RWPE2 (cell line): Measurements from ENCODE around the gene RSU1.

Source experiments
- ATAC-seq: fragments of 200-7000 bp; cut with Tn5 transposase; 3 replicates; pipeline ENCODE4 v1.9.1; 2021; ENCODE audit warnings: low read depth
- DNase-seq: peaks from one replicate; pipeline ENCODE4 v3.0.0-alpha.2; 2020; ENCODE audit warnings: low spot score
- H3K27ac ChIP-seq: fragments of 450-650 bp; 2 replicates; pipeline ENCODE4 v1.5.1; 2017; ENCODE audit warnings: mild to moderate bottlenecking; ENCODE audit not compliant: poor library complexity, severe bottlenecking
- H3K27me3 ChIP-seq: fragments of 250-450 bp; sonication (Bioruptor Pico); 2 replicates; pipeline ENCODE4 v1.5.1; 2021; ENCODE audit warnings: mild to moderate bottlenecking, moderate library complexity; ENCODE audit not compliant: insufficient read depth, poor library complexity, severe bottlenecking
- H3K36me3 ChIP-seq: fragments of 250-450 bp; sonication (Bioruptor Pico); 2 replicates; pipeline ENCODE4 v1.5.1; 2020; ENCODE audit warnings: low read depth, mild to moderate bottlenecking, moderate library complexity
- H3K4me1 ChIP-seq: fragments of 250-450 bp; sonication (Bioruptor Pico); 2 replicates; pipeline ENCODE4 v1.5.1; 2021; ENCODE audit warnings: mild to moderate bottlenecking, moderate library complexity; ENCODE audit not compliant: insufficient read depth, poor library complexity, severe bottlenecking
- H3K4me3 ChIP-seq: fragments of 250-450 bp; sonication (Bioruptor Pico); 2 replicates; pipeline ENCODE4 v1.5.1; 2021; ENCODE audit warnings: mild to moderate bottlenecking, moderate library complexity; ENCODE audit not compliant: severe bottlenecking
- H3K9me3 ChIP-seq: fragments of 250-450 bp; sonication (Bioruptor Pico); 2 replicates; pipeline ENCODE4 v1.5.1; 2021; ENCODE audit warnings: mild to moderate bottlenecking, moderate library complexity; ENCODE audit not compliant: severe bottlenecking
- CTCF ChIP-seq: fragments of 450-650 bp; IDR thresholded peaks from one replicate; pipeline ENCODE4 v1.5.1; 2017; ENCODE audit warnings: mild to moderate bottlenecking, moderate library complexity; ENCODE audit not compliant: poor library complexity, severe bottlenecking

RSU1 gene

GRCh38 chr10:16817125-16818019 is at the start of gene RSU1:
TSS of gene RSU1 (minus strand) at chr10:16817424. CDS start at chr10:16817081, 343 bp downstream.
- Histone ChIP-seq H3K36me3 (no peaks in the 10 kb centered on the region), H3K27me3 (no peaks in the 10 kb centered on the region), H3K4me1 (peaks cover 11% of the 10 kb centered on the region), H3K4me3 (peak within 1 kb of the TSS; percentile 67), H3K27ac (peak within 1 kb of the TSS; percentile 67), H3K9me3 (no peaks in the 10 kb centered on the region)
- peak; percentile 96 for ATAC-seq
- DNase-seq = peak; percentile 100
- TF ChIP-seq CTCF = no peak

GRCh38 chr10:16866541-16867275 is 49.5 kb upstream of the RSU1 start:
- DNase-seq = no peak
- peaks cover 2% of the 10 kb centered on the region for H3K27me3 ChIP-seq
- H3K27ac ChIP-seq = no peak overlapping the region
- no peak overlapping the region for H3K4me3 ChIP-seq
- no peaks in the 10 kb centered on the region for H3K36me3 ChIP-seq
- no peaks in the 10 kb centered on the region for H3K9me3 ChIP-seq
- no peak for TF ChIP-seq CTCF
- ATAC-seq = no peak
- H3K4me1 ChIP-seq = no peaks in the 10 kb centered on the region

GRCh38 chr10:16865766-16866165 is 48.5 kb upstream of the RSU1 start:
- Histone ChIP-seq H3K4me1 (no peaks in the 10 kb centered on the region), H3K27me3 (peaks cover 2% of the 10 kb centered on the region), H3K36me3 (no peaks in the 10 kb centered on the region), H3K9me3 (no peaks in the 10 kb centered on the region), H3K27ac (no peak overlapping the region), H3K4me3 (no peak overlapping the region)
- no peak for TF ChIP-seq CTCF
- DNase-seq = no peak
- no peak for ATAC-seq

- Histone ChIP-seq H3K27me3 (peaks cover 2% of the 10 kb centered on the region), H3K4me1 (no peaks in the 10 kb centered on the region)
- no peak for TF ChIP-seq CTCF
These were observed 46.5 kb upstream of the RSU1 start for GRCh38 chr10:16863766-16864165.

More at GRCh38 chr10:16863766-16864165, 46.5 kb upstream of the RSU1 start:
- Histone ChIP-seq H3K36me3 (no peaks in the 10 kb centered on the region), H3K4me3 (no peak overlapping the region), H3K27ac (no peak overlapping the region), H3K9me3 (no peaks in the 10 kb centered on the region)
- DNase-seq = no peak
- no peak for ATAC-seq
